GM19025 (cell line): ENCODE measurements around the gene OOEP.

Source experiments
- ATAC-seq: cut with Tn5 transposase; IDR thresholded peaks from one replicate; pipeline ENCODE4 v1.9.1; 2021; ENCODE audit warnings: mild to moderate bottlenecking, low read depth, moderate library complexity; ENCODE audit not compliant: unreplicated experiment

OOEP gene

GRCh38 chr6:73367761-73368355 is 1.8 kb downstream of the OOEP start:
- no peak for ATAC-seq

- ATAC-seq, result no peak
These were observed 5.1 kb downstream of the OOEP start for GRCh38 chr6:73364549-73364948.

GRCh38 chr6:73364121-73364520 is 5.6 kb downstream of the OOEP start:
- no peak for ATAC-seq

- ATAC-seq, result no peak
These were observed 6.2 kb downstream of the OOEP start for GRCh38 chr6:73363537-73363875.

GRCh38 chr6:73362869-73363536 is 6.7 kb downstream of the OOEP start:
- no peak for ATAC-seq

GRCh38 chr6:73362358-73362757 is 7.3 kb downstream of the OOEP start, which contains the start of gene KHDC3L:
Gene KHDC3L (plus strand): TSS chr6:73362658. CDS start chr6:73362730, 72 bp downstream.
- no peak for ATAC-seq

- ATAC-seq, result no peak
These were observed 15.8 kb downstream of the OOEP start, which contains the start of gene DPPA5 for GRCh38 chr6:73353636-73354593. Gene DPPA5 (minus strand): TSS chr6:73354276. CDS start chr6:73354225, 51 bp downstream.

- ATAC-seq, result no peak
These were observed 20.4 kb downstream of the OOEP start for GRCh38 chr6:73349311-73349710.

- no peak for ATAC-seq
These were observed 21.0 kb downstream of the OOEP start for GRCh38 chr6:73348550-73349204.

- no peak for ATAC-seq
These were observed 26.5 kb downstream of the OOEP start for GRCh38 chr6:73343164-73343563.

GRCh38 chr6:73342174-73342573 is 27.5 kb downstream of the OOEP start:
- no peak for ATAC-seq

- ATAC-seq, result no peak
These were observed 28.4 kb downstream of the OOEP start for GRCh38 chr6:73341335-73341734.

- ATAC-seq, result no peak
These were observed 29.6 kb downstream of the OOEP start for GRCh38 chr6:73340048-73340447.

- no peak for ATAC-seq
These were observed 30.4 kb downstream of the OOEP start for GRCh38 chr6:73339340-73339739.

- peak; percentile 51 for ATAC-seq
These were observed 40.5 kb downstream of the OOEP start for GRCh38 chr6:73329201-73329600.

GRCh38 chr6:73328790-73329189 is 40.9 kb downstream of the OOEP start:
- no peak for ATAC-seq

- ATAC-seq, result no peak
These were observed 44.0 kb downstream of the OOEP start for GRCh38 chr6:73325656-73326055.

- no peak for ATAC-seq
These were observed 46.4 kb downstream of the OOEP start for GRCh38 chr6:73323323-73323722.
